Activated T-helper 2 cell treated with anti-CD3 and anti-CD28 coated beads, Interferon-gamma antibody, Interleukin-2, Interleukin-4, amounts not matched to agents 10 μg/mL and 5 μg/mL and 100 μg/mL, durations not matched to agents 14 hours and 24 hours and 36 hours (primary cell): ENCODE results near the gene TMEM273. TPM values are rescaled to one million over a fixed set of nuclear protein-coding genes. Genes with fewer than 3 reads are reported as not detected.

Source experiments
- DNase-seq: peaks from one replicate; pipeline ENCODE4 v3.0.0; 2021; ENCODE audit warnings: low spot score
- H3K27ac Mint-ChIP-seq: one replicate; pipeline ENCODE4 v1.8.0; 2021; ENCODE audit warnings: mixed read lengths
- H3K27me3 Mint-ChIP-seq: one replicate; pipeline ENCODE4 v1.8.0; 2021; ENCODE audit warnings: low read depth, mixed read lengths
- H3K36me3 Mint-ChIP-seq: one replicate; pipeline ENCODE4 v1.8.0; 2021; ENCODE audit warnings: low read depth, mixed read lengths
- H3K4me1 Mint-ChIP-seq: one replicate; pipeline ENCODE4 v1.8.0; 2021; ENCODE audit warnings: low read depth, mixed read lengths
- H3K4me3 Mint-ChIP-seq: one replicate; pipeline ENCODE4 v1.8.0; 2021; ENCODE audit warnings: low read depth, mild to moderate bottlenecking, moderate library complexity, mixed read lengths
- H3K9me3 Mint-ChIP-seq: one replicate; pipeline ENCODE4 v1.8.0; 2021; ENCODE audit warnings: mixed read lengths
- intact Hi-C: fragments of 100-400 bp; cut with micrococcal nuclease; formaldehyde crosslinking; loops from one replicate; pipeline ENCODE4 v1.15.1; 2023
- total RNA-seq: library from RNA; stranded (reverse); gene quantifications from 2 replicates; pipeline ENCODE4 v1.2.3, GENCODE V29; 2022

Gene TMEM273
- total RNA-seq, 1 donor from 2014 or later = 58.4 TPM

- H3K27me3 Mint-ChIP-seq = peaks cover 15% of the 10 kb centered on the region
- H3K4me3 Mint-ChIP-seq = no peak overlapping the region
- H3K4me1 Mint-ChIP-seq = peaks cover 2% of the 10 kb centered on the region
- intact Hi-C loops = no loop called here
- DNase-seq = no peak
- peaks cover 4% of the 10 kb centered on the region for H3K9me3 Mint-ChIP-seq
- H3K27ac Mint-ChIP-seq = no peak overlapping the region
- no peaks in the 10 kb centered on the region for H3K36me3 Mint-ChIP-seq
Measured at GRCh38 chr10:49138361-49138891, 49.8 kb downstream of the TMEM273 start.

- no peak for DNase-seq
- H3K4me1 Mint-ChIP-seq = peaks cover 2% of the 10 kb centered on the region
- intact Hi-C loops = no loop called here
- H3K9me3 Mint-ChIP-seq = peaks cover 4% of the 10 kb centered on the region
- H3K4me3 Mint-ChIP-seq = no peak overlapping the region
- H3K36me3 Mint-ChIP-seq = no peaks in the 10 kb centered on the region
- no peak overlapping the region for H3K27ac Mint-ChIP-seq
- peaks cover 13% of the 10 kb centered on the region for H3K27me3 Mint-ChIP-seq
Measured at GRCh38 chr10:49136525-49136924, 51.7 kb downstream of the TMEM273 start.

- Mint-ChIP-seq H3K4me1 (no peaks in the 10 kb centered on the region), H3K4me3 (no peak overlapping the region), H3K9me3 (peaks cover 4% of the 10 kb centered on the region), H3K27ac (no peak overlapping the region), H3K36me3 (no peaks in the 10 kb centered on the region), H3K27me3 (peaks cover 13% of the 10 kb centered on the region)
- DNase-seq = no peak
- intact Hi-C loops = no loop called here
Measured at GRCh38 chr10:49135575-49136313, 52.4 kb downstream of the TMEM273 start.

GRCh38 chr10:49134327-49134726 is 53.9 kb downstream of the TMEM273 start:
- no peak for DNase-seq
- peaks cover 14% of the 10 kb centered on the region for H3K27me3 Mint-ChIP-seq
- no peak overlapping the region for H3K4me3 Mint-ChIP-seq
- H3K9me3 Mint-ChIP-seq = peaks cover 4% of the 10 kb centered on the region
- no peak overlapping the region for H3K27ac Mint-ChIP-seq
- no peaks in the 10 kb centered on the region for H3K36me3 Mint-ChIP-seq
- intact Hi-C loops = no loop called here
- no peaks in the 10 kb centered on the region for H3K4me1 Mint-ChIP-seq

GRCh38 chr10:49133706-49134248 is 54.4 kb downstream of the TMEM273 start, which contains the start of gene FAM170B:
TSS of gene FAM170B (minus strand) at chr10:49134021. CDS start at chr10:49133918, 103 bp downstream.
- no peak for DNase-seq
- H3K4me3 Mint-ChIP-seq = no peak within 1 kb of the TSS
- H3K9me3 Mint-ChIP-seq = peaks cover 4% of the 10 kb centered on the region
- intact Hi-C loops = no loop called here
- H3K27me3 Mint-ChIP-seq = peaks cover 18% of the 10 kb centered on the region
- H3K27ac Mint-ChIP-seq = no peak within 1 kb of the TSS
- no peaks in the 10 kb centered on the region for H3K4me1 Mint-ChIP-seq
- H3K36me3 Mint-ChIP-seq = no peaks in the 10 kb centered on the region

- intact Hi-C loops = no loop called here
Measured at GRCh38 chr10:49132362-49132737, 55.8 kb downstream of the TMEM273 start.

GRCh38 chr10:49131507-49132361 is 56.5 kb downstream of the TMEM273 start:
- Mint-ChIP-seq H3K27me3 (peaks cover 24% of the 10 kb centered on the region), H3K4me3 (no peak overlapping the region), H3K27ac (no peak overlapping the region), H3K4me1 (no peaks in the 10 kb centered on the region), H3K36me3 (no peaks in the 10 kb centered on the region), H3K9me3 (peaks cover 1% of the 10 kb centered on the region)
- intact Hi-C loops = no loop called here
- DNase-seq = no peak

More at GRCh38 chr10:49132362-49132737, 55.8 kb downstream of the TMEM273 start:
- Mint-ChIP-seq H3K27ac (no peak overlapping the region), H3K4me3 (no peak overlapping the region), H3K27me3 (peaks cover 27% of the 10 kb centered on the region), H3K9me3 (peaks cover 4% of the 10 kb centered on the region), H3K36me3 (no peaks in the 10 kb centered on the region), H3K4me1 (no peaks in the 10 kb centered on the region)
- no peak for DNase-seq

- Mint-ChIP-seq H3K4me1 (no peaks in the 10 kb centered on the region), H3K9me3 (no peaks in the 10 kb centered on the region), H3K36me3 (no peaks in the 10 kb centered on the region), H3K4me3 (no peak overlapping the region), H3K27ac (no peak overlapping the region), H3K27me3 (peaks cover 21% of the 10 kb centered on the region)
- no peak for DNase-seq
- intact Hi-C loops = no loop called here
Measured at GRCh38 chr10:49129376-49129775, 58.8 kb downstream of the TMEM273 start.

- Mint-ChIP-seq H3K27ac (no peak overlapping the region), H3K4me3 (no peak overlapping the region), H3K36me3 (no peaks in the 10 kb centered on the region), H3K27me3 (peaks cover 25% of the 10 kb centered on the region), H3K9me3 (no peaks in the 10 kb centered on the region), H3K4me1 (no peaks in the 10 kb centered on the region)
- intact Hi-C loops = no loop called here
- no peak for DNase-seq
Measured at GRCh38 chr10:49128854-49129253, 59.3 kb downstream of the TMEM273 start.

- intact Hi-C loops = no loop called here
- H3K4me1 Mint-ChIP-seq = no peaks in the 10 kb centered on the region
- H3K36me3 Mint-ChIP-seq = no peaks in the 10 kb centered on the region
- DNase-seq = no peak
- H3K9me3 Mint-ChIP-seq = no peaks in the 10 kb centered on the region
- H3K27ac Mint-ChIP-seq = no peak overlapping the region
- peaks cover 45% of the 10 kb centered on the region for H3K27me3 Mint-ChIP-seq
- no peak overlapping the region for H3K4me3 Mint-ChIP-seq
Measured at GRCh38 chr10:49123981-49124950, 63.9 kb downstream of the TMEM273 start.

GRCh38 chr10:49120911-49121310 is 67.3 kb downstream of the TMEM273 start:
- Mint-ChIP-seq H3K27me3 (peaks cover 52% of the 10 kb centered on the region), H3K36me3 (no peaks in the 10 kb centered on the region), H3K9me3 (no peaks in the 10 kb centered on the region), H3K4me3 (no peak overlapping the region), H3K4me1 (peaks cover 5% of the 10 kb centered on the region), H3K27ac (no peak overlapping the region)
- DNase-seq = no peak
- intact Hi-C loops = no loop called here

- intact Hi-C loops = loop anchor here (5.0 kb wide), 1 partner anchor 42 kb away; no protein-coding TSS in a partner anchor
- no peaks in the 10 kb centered on the region for H3K9me3 Mint-ChIP-seq
- peaks cover 5% of the 10 kb centered on the region for H3K4me1 Mint-ChIP-seq
- H3K27me3 Mint-ChIP-seq = peaks cover 52% of the 10 kb centered on the region
- H3K36me3 Mint-ChIP-seq = no peaks in the 10 kb centered on the region
- H3K27ac Mint-ChIP-seq = no peak overlapping the region
- H3K4me3 Mint-ChIP-seq = no peak overlapping the region
- DNase-seq = no peak
Measured at GRCh38 chr10:49119746-49120145, 68.4 kb downstream of the TMEM273 start.
